ENCODE results near the gene XKR3. TPM values are rescaled to one million over a fixed set of nuclear protein-coding genes. Genes with fewer than 3 reads are reported as not detected.

XKR3 gene
- total RNA-seq, 2 donors from 2014 or later, result not detected

DNA sequence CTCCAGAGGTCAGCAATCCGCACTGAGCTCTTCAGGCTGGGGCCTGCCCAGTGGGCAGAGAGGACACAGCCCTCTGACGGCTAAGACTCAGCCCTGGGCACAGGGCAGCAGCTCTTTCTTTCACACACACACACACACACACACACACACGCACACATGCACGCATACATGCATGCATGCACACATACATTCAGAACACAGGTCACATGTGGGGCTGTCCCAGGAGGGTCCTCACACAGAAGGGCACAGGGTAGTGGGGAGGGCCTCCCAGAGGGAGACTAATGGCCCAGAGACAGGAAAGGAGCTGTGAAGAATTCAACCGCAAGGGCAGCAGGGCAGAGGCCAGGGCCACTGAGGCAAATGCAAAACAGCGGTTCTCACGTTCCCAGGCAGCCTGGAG, 20.3 kb upstream of the XKR3 start:
- TF ChIP-seq, protein P1, sequence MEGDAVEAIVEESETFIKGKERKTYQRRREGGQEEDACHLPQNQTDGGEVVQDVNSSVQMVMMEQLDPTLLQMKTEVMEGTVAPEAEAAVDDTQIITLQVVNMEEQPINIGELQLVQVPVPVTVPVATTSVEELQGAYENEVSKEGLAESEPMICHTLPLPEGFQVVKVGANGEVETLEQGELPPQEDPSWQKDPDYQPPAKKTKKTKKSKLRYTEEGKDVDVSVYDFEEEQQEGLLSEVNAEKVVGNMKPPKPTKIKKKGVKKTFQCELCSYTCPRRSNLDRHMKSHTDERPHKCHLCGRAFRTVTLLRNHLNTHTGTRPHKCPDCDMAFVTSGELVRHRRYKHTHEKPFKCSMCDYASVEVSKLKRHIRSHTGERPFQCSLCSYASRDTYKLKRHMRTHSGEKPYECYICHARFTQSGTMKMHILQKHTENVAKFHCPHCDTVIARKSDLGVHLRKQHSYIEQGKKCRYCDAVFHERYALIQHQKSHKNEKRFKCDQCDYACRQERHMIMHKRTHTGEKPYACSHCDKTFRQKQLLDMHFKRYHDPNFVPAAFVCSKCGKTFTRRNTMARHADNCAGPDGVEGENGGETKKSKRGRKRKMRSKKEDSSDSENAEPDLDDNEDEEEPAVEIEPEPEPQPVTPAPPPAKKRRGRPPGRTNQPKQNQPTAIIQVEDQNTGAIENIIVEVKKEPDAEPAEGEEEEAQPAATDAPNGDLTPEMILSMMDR (conservative IDR thresholded peaks at IDR 0.05), result no peak
- Histone ChIP-seq H3K4me1 (ENCODE audit: control insufficient read depth, insufficient read depth, low read length) (no peaks in the 10 kb centered on the region), H3K4me3 (ENCODE audit: low read length) (no peak overlapping the region), H3K9ac (ENCODE audit: extremely low read depth, low read length, poor library complexity, severe bottlenecking) (no peak overlapping the region), H3K9me3 (ENCODE audit: control insufficient read depth, low read length) (peaks cover 20% of the 10 kb centered on the region), H3K36me3 (ENCODE audit: control insufficient read depth, insufficient read depth, low read length) (no peaks in the 10 kb centered on the region), H3K27ac (ENCODE audit: low read depth, low read length) (no peak overlapping the region), H3K27me3 (ENCODE audit: control insufficient read depth, insufficient read depth, low read length, poor library complexity, severe bottlenecking) (no peaks in the 10 kb centered on the region)
- Mint-ChIP-seq H3K36me3 (ENCODE audit: low read depth) (no peaks in the 10 kb centered on the region), H3K9me3 (peaks cover 12% of the 10 kb centered on the region), H3K4me3 (no peak overlapping the region), H3K27ac (no peak overlapping the region), H3K27me3 (ENCODE audit: insufficient read depth) (no peaks in the 10 kb centered on the region), H3K4me1 (no peaks in the 10 kb centered on the region)
- no peak for DNase-seq
- 63 to 83% methylated on average over 2 to 7 of the region's 7 CpGs for WGBS, 2 experiments (ENCODE audit: insufficient coverage in 1 of 2, insufficient read length in 1 of 2)

DNA sequence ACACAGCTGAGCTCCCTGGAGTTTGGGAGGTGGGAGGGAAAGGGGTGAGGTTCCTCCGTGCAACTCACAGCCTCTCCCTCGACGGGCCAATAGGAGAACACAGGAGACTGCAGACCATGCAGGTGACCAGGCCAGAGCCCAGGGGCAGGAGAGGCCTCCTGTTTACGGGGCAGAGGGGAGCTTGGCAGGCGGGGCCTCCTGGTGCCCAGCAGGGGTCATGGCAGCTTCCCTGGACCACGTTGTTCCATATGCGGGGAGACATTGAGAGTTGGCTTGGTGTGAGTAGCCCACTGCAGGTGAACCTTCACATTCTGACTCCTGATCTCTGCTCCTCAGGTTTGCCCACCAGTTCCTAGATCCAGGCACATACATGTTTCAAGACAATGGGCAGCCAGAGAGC, 19.3 kb upstream of the XKR3 start:
- Histone ChIP-seq H3K27ac (ENCODE audit: low read depth, low read length) (no peak overlapping the region), H3K27me3 (ENCODE audit: control insufficient read depth, insufficient read depth, low read length, poor library complexity, severe bottlenecking) (no peaks in the 10 kb centered on the region), H3K9me3 (ENCODE audit: control insufficient read depth, low read length) (peaks cover 20% of the 10 kb centered on the region), H3K4me3 (ENCODE audit: low read length) (no peak overlapping the region), H3K4me1 (ENCODE audit: control insufficient read depth, insufficient read depth, low read length) (no peaks in the 10 kb centered on the region), H3K36me3 (ENCODE audit: control insufficient read depth, insufficient read depth, low read length) (no peaks in the 10 kb centered on the region), H3K9ac (ENCODE audit: extremely low read depth, low read length, poor library complexity, severe bottlenecking) (no peak overlapping the region)
- WGBS, 2 experiments (ENCODE audit: insufficient coverage in 1 of 2, insufficient read length in 1 of 2), result 78 to 91% methylated on average over 4 to 7 of the region's 7 CpGs
- DNase-seq, result no peak
- no peak overlapping the region for H3K27ac Mint-ChIP-seq
- TF ChIP-seq, protein P1 (conservative IDR thresholded peaks at IDR 0.05), result no peak
- no peaks in the 10 kb centered on the region for H3K36me3 Mint-ChIP-seq (ENCODE audit: low read depth)
- H3K9me3 Mint-ChIP-seq, result peaks cover 12% of the 10 kb centered on the region
- H3K4me3 Mint-ChIP-seq, result no peak overlapping the region
- H3K4me1 Mint-ChIP-seq, result no peaks in the 10 kb centered on the region
- no peaks in the 10 kb centered on the region for H3K27me3 Mint-ChIP-seq (ENCODE audit: insufficient read depth)

DNA sequence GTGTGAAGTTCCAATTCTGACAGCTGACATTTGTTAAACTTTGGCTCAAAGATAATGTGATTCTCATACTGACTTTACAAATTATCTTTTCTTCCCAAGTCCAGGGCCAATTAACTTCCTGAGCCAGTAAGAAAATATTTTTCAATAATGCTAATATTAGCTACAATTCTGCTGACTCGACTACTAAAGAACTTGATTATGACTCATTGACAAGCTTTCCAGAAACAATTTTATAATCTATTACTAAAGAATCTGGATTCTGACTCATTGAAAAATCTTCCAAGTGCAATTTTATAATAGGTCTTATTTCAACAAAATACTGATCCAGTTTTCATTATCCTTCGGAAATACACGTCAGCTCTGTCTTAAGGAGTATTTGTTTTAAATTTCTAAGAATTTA, 12.9 kb upstream of the XKR3 start:
- no peak overlapping the region for H3K27ac Mint-ChIP-seq
- TF ChIP-seq, protein P1 (conservative IDR thresholded peaks at IDR 0.05), result no peak
- H3K9me3 Mint-ChIP-seq, result no peaks in the 10 kb centered on the region

More for the DNA sequence above, 12.9 kb upstream of the XKR3 start:
- Histone ChIP-seq H3K4me1 (ENCODE audit: control insufficient read depth, insufficient read depth, low read length) (no peaks in the 10 kb centered on the region), H3K36me3 (ENCODE audit: control insufficient read depth, insufficient read depth, low read length) (no peaks in the 10 kb centered on the region), H3K9ac (ENCODE audit: extremely low read depth, low read length, poor library complexity, severe bottlenecking) (no peak overlapping the region), H3K4me3 (ENCODE audit: low read length) (no peak overlapping the region), H3K27me3 (ENCODE audit: control insufficient read depth, insufficient read depth, low read length, poor library complexity, severe bottlenecking) (no peaks in the 10 kb centered on the region), H3K27ac (ENCODE audit: low read depth, low read length) (no peak overlapping the region), H3K9me3 (ENCODE audit: control insufficient read depth, low read length) (peaks cover under 1% of the 10 kb centered on the region)
- no peaks in the 10 kb centered on the region for H3K4me1 Mint-ChIP-seq
- H3K36me3 Mint-ChIP-seq (ENCODE audit: low read depth), result no peaks in the 10 kb centered on the region
- WGBS, 2 experiments (ENCODE audit: insufficient coverage in 1 of 2, insufficient read length in 1 of 2), result 76 to 91% methylated on average over 1 to 2 of the region's 3 CpGs
- H3K4me3 Mint-ChIP-seq, result no peak overlapping the region
- H3K27me3 Mint-ChIP-seq (ENCODE audit: insufficient read depth), result no peaks in the 10 kb centered on the region
- DNase-seq, result no peak
